ENCODE results near the gene INKA1. TPM values are rescaled to one million over a fixed set of nuclear protein-coding genes. Genes with fewer than 3 reads are reported as not detected.

Gene INKA1
- total RNA-seq, 1 experiment from 2014 or later = 1.3 TPM

DNA sequence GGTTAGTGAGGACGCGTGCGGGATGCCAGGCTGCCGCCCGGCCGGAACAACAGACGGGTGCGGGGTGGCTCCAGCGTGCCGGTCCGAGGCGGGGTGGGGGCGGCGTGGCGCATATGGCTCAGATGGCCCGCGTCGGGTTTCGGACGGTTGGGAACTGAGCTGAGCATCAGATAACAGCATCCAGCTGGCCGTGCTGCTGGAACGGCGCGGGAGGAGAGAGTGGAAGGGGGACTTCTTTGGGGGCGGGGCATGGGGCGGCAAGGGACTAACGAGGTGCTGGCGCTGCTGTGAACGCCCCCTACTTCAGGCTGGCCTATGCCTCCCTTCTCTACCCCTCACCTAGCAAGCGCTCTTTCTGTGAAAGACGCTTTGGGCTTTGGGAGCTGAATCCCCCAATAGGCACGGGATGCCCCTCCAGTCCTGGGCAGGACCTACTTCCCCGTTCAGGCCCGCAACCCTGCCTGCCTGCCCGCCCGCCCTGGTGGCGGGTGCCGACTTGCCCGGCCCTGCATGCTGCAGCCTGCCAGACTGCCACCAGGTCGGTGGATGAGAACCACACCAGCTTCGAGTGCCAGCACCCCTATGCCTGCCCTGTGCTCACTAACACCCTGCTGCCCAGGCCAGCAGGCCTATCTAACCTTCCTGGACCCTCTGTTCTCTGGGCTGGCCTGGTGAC, 542 bp downstream of the INKA1 start:
- no TSS peak for BruUV-seq (replicated peaks)
- no peak overlapping the region for H3K27ac ChIP-seq (ENCODE audit: low read length)
- no peaks in the 10 kb centered on the region for H3K27me3 ChIP-seq (ENCODE audit: low read length)
- peak; percentile 17; the same call in 1 of the 2 replicates for ATAC-seq
- H2AFZ ChIP-seq (ENCODE audit: low read length) = peak overlapping the region; percentile 89
- no peaks in the 10 kb centered on the region for H4K20me1 ChIP-seq (ENCODE audit: low read length)
- H3K4me3 ChIP-seq (ENCODE audit: low read length) = peak overlapping the region; percentile 76
- H3K9ac ChIP-seq (ENCODE audit: low read length) = peak overlapping the region; percentile 42
- CTCF ChIA-PET = interaction anchor here (0.6 to 2.3 kb wide), 10 partner anchors 15 to 264 kb away, joined by 4 to 18 read pairs (median 6); partner anchors contain the start of gene MON1A
- TF ChIP-seq, protein P1, sequence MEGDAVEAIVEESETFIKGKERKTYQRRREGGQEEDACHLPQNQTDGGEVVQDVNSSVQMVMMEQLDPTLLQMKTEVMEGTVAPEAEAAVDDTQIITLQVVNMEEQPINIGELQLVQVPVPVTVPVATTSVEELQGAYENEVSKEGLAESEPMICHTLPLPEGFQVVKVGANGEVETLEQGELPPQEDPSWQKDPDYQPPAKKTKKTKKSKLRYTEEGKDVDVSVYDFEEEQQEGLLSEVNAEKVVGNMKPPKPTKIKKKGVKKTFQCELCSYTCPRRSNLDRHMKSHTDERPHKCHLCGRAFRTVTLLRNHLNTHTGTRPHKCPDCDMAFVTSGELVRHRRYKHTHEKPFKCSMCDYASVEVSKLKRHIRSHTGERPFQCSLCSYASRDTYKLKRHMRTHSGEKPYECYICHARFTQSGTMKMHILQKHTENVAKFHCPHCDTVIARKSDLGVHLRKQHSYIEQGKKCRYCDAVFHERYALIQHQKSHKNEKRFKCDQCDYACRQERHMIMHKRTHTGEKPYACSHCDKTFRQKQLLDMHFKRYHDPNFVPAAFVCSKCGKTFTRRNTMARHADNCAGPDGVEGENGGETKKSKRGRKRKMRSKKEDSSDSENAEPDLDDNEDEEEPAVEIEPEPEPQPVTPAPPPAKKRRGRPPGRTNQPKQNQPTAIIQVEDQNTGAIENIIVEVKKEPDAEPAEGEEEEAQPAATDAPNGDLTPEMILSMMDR (conservative IDR thresholded peaks at IDR 0.05; ENCODE audit: low read depth, low read length) = no peak
- TF ChIP-seq EZH2 (IDR thresholded peaks at IDR 0.05; ENCODE audit: low read length, unreplicated experiment) = no peak
- TF ChIP-seq EZH2phosphoT487 (IDR thresholded peaks at IDR 0.05; ENCODE audit: borderline replicate concordance, low read length) = no peak
- no peak for DNase-seq
- no peaks in the 10 kb centered on the region for H3K36me3 ChIP-seq (ENCODE audit: low read depth, low read length)
- H3K9me3 ChIP-seq (ENCODE audit: low read length) = no peaks in the 10 kb centered on the region
- H3K79me2 ChIP-seq (ENCODE audit: low read length) = no peaks in the 10 kb centered on the region
- H3K9me2 ChIP-seq (replicated peaks; ENCODE audit: low read length) = no peaks in the 10 kb centered on the region
- no peaks in the 10 kb centered on the region for H3F3A ChIP-seq (ENCODE audit: low read length, unreplicated experiment)
- peaks cover 23% of the 10 kb centered on the region for H3K4me1 ChIP-seq (ENCODE audit: insufficient read depth, low read length)
- POLR2A ChIA-PET (ENCODE audit: unreplicated experiment) = interaction anchor here (0.5 to 1.0 kb wide), 3 partner anchors 97 to 333 kb away, joined by 3 to 10 read pairs (median 4); no protein-coding TSS in a partner anchor
- intact Hi-C loops (cut with micrococcal nuclease) = no loop called here
- peak overlapping the region; percentile 92 for H3K4me2 ChIP-seq (ENCODE audit: low read length)

DNA sequence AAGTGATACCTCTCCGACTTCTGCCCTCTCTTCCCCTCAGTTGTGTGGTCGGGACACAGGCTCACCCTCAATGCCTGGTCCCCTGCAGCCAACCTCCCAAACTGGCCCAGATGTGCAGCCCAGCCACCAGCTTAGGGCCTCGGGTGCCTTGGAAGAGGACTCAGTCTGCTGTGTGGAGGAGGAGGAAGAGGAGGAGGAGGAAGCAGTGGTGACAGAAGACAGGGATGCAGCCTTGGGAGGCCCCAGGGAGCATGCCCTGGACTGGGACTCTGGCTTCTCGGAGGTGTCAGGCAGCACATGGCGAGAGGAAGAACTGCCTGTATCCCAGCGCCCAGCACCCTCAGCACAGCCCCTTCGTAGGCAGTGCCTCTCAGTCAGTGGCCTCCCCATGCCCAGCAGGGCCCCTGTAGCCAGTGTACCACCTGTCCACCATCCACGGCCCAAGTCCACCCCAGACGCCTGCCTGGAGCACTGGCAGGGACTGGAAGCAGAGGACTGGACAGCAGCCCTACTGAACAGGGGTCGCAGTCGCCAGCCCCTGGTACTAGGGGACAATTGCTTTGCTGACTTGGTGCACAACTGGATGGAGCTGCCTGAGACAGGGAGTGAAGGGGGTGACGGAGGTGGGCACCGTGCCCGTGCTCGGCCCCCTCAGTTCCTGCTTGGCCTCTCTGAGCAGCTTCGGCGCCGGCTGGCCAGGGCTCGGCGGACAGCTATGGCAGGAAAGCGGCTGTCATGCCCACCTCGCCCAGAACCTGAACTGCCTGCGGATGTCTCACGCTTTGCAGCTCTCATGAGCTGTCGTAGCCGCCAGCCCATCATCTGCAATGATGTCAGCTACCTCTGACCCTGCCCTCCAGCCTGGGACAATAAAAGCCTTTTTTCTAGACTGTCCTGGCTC, 1.3 kb downstream of the INKA1 start:
- CTCF ChIA-PET = interaction anchor here (0.6 to 2.3 kb wide), 3 partner anchors 24 to 102 kb away, joined by 3 to 18 read pairs (median 15); no protein-coding TSS in a partner anchor
- Histone ChIP-seq H2AFZ (ENCODE audit: low read length) (no peak overlapping the region), H3K27ac (ENCODE audit: low read length) (no peak overlapping the region), H3K27me3 (ENCODE audit: low read length) (no peaks in the 10 kb centered on the region), H3K36me3 (ENCODE audit: low read depth, low read length) (no peaks in the 10 kb centered on the region), H3K9me2 (replicated peaks; ENCODE audit: low read length) (no peaks in the 10 kb centered on the region), H4K20me1 (ENCODE audit: low read length) (no peaks in the 10 kb centered on the region), H3K79me2 (ENCODE audit: low read length) (no peaks in the 10 kb centered on the region), H3K9ac (ENCODE audit: low read length) (no peak overlapping the region), H3K4me2 (ENCODE audit: low read length) (peak overlapping the region; percentile 92), H3K4me3 (ENCODE audit: low read length) (no peak overlapping the region), H3F3A (ENCODE audit: low read length, unreplicated experiment) (no peaks in the 10 kb centered on the region), H3K9me3 (ENCODE audit: low read length) (no peaks in the 10 kb centered on the region), H3K4me1 (ENCODE audit: insufficient read depth, low read length) (peaks cover 20% of the 10 kb centered on the region)
- TF ChIP-seq EZH2phosphoT487 (IDR thresholded peaks at IDR 0.05; ENCODE audit: borderline replicate concordance, low read length) (no peak), EZH2 (IDR thresholded peaks at IDR 0.05; ENCODE audit: low read length, unreplicated experiment) (no peak)
- TF ChIP-seq, protein P1 (conservative IDR thresholded peaks at IDR 0.05; ENCODE audit: low read depth, low read length) = no peak
- BruUV-seq (replicated peaks) = no TSS peak
- DNase-seq (no peak), ATAC-seq (no peak)
- intact Hi-C loops (cut with micrococcal nuclease) = no loop called here
- POLR2A ChIA-PET (ENCODE audit: unreplicated experiment) = no interaction called here

Measured in PC-3 (cell line).